ENCODE measurements around the gene SLIT1. TPM values are rescaled to one million over a fixed set of nuclear protein-coding genes. Genes with fewer than 3 reads are reported as not detected.

SLIT1 gene
- total RNA-seq, 2 donors from 2014 or later: 0.56 to 2.0 TPM

GRCh38 chr10:96988426-96988825 lies 197.3 kb downstream of the SLIT1 start:
- Mint-ChIP-seq H3K36me3 (ENCODE audit: low read depth) (no peaks in the 10 kb centered on the region), H3K27ac (no peak overlapping the region), H3K9me3 (no peaks in the 10 kb centered on the region), H3K4me1 (no peaks in the 10 kb centered on the region), H3K27me3 (no peaks in the 10 kb centered on the region), H3K4me3 (no peak overlapping the region)
- no peak for ATAC-seq (replicated peaks)

DNA sequence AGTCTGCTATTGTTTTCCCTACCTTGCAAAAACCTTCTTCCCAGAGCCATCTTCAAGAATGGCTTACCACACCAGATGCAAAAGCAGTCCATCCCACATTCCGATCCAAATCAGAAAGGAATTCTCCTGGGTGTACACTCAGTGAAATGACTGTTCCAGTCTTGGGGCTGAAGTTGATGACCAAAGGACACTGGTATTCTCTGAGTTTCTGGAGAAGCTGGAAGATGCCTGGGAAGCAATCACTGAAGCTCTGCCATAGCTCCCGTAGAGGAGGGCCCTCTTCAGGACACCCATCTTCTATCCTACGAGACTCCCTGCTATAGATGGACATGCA lies 197.9 kb downstream of the SLIT1 start:
- no peak overlapping the region for H3K4me3 Mint-ChIP-seq
- H3K27ac Mint-ChIP-seq: no peak overlapping the region
- no peak for ATAC-seq (replicated peaks)
- H3K4me1 Mint-ChIP-seq: no peaks in the 10 kb centered on the region
- H3K36me3 Mint-ChIP-seq (ENCODE audit: low read depth): no peaks in the 10 kb centered on the region
- H3K9me3 Mint-ChIP-seq: no peaks in the 10 kb centered on the region
- no peaks in the 10 kb centered on the region for H3K27me3 Mint-ChIP-seq

GRCh38 chr10:96987141-96987841 lies 198.5 kb downstream of the SLIT1 start:
- no peak for ATAC-seq (replicated peaks)
- H3K4me3 Mint-ChIP-seq: no peak overlapping the region

DNA sequence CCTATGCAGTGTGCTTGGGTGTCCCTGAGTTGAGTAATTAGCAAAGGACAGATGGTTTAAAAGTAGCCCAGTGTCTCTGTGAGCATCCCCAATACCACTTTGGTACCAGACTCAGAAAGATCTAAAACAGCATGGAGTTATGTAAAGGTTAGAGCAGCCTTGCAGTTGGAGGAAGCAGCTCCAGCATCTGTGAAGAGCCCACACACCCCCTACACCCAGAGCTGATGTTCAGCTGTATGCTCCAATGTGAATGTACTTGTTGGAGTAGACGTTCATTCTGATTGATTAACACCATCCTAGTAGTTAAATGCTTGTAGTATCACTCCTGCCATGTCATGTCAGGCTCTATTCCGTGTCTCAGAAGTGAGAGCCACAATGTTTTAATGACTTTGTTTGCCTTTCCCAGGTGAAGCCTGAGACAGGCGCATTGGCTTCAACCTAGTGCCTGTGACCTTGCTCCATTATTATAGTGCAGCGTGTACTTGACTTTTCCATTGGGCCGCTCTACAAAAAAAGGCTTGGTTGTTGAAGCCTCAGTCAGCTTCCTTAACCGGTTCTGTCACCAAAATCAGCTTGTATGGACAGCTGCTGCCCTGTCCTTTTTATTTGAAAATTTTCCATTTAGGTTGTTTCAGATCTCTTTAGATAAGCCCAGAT lies 199.4 kb downstream of the SLIT1 start:
- Mint-ChIP-seq H3K27ac (no peak overlapping the region), H3K4me1 (no peaks in the 10 kb centered on the region), H3K9me3 (no peaks in the 10 kb centered on the region), H3K27me3 (no peaks in the 10 kb centered on the region), H3K4me3 (no peak overlapping the region), H3K36me3 (ENCODE audit: low read depth) (peaks cover 12% of the 10 kb centered on the region)
- ATAC-seq (replicated peaks): no peak

More at GRCh38 chr10:96987141-96987841, 198.5 kb downstream of the SLIT1 start:
- Mint-ChIP-seq H3K27me3 (no peaks in the 10 kb centered on the region), H3K4me1 (no peaks in the 10 kb centered on the region), H3K27ac (no peak overlapping the region), H3K36me3 (ENCODE audit: low read depth) (peaks cover 3% of the 10 kb centered on the region), H3K9me3 (no peaks in the 10 kb centered on the region)

DNA sequence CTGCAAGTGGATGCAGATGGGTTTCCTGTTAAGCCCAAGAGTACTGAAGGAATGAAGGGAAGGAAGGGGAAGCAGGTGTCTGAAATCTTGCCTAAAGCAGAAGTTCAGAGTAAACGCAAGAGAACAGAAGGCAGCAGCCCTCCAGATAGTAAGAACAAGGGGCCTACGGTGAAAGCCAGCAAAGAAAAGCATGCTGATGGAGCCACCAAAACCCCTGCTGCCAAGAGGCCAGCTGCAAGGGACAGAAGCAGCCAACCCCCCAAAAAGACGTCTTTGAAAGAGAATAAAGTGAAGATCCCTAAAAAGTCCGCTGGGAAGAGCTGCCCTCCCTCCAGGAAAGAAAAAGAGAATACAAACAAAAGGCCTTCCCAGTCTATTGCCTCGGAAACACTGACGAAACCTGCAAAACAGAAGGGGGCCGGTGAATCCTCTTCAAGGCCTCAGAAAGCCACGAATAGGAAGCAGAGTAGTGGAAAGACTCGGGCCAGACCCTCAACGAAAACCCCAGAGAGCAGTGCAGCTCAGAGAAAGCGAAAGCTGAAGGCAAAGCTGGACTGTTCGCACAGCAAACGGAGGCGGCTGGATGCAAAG lies 201.1 kb downstream of the SLIT1 start:
- Mint-ChIP-seq H3K27me3 (no peaks in the 10 kb centered on the region), H3K4me1 (no peaks in the 10 kb centered on the region), H3K9me3 (no peaks in the 10 kb centered on the region), H3K4me3 (no peak overlapping the region), H3K27ac (no peak overlapping the region), H3K36me3 (ENCODE audit: low read depth) (peaks cover 21% of the 10 kb centered on the region)
- no peak for ATAC-seq (replicated peaks)

- Mint-ChIP-seq H3K27me3 (no peaks in the 10 kb centered on the region), H3K36me3 (ENCODE audit: low read depth) (peaks cover 27% of the 10 kb centered on the region), H3K27ac (no peak overlapping the region), H3K4me1 (peaks cover 13% of the 10 kb centered on the region), H3K4me3 (no peak overlapping the region), H3K9me3 (no peaks in the 10 kb centered on the region)
- ATAC-seq (replicated peaks): no peak
These were observed 203.4 kb downstream of the SLIT1 start for GRCh38 chr10:96982149-96982930.

DNA sequence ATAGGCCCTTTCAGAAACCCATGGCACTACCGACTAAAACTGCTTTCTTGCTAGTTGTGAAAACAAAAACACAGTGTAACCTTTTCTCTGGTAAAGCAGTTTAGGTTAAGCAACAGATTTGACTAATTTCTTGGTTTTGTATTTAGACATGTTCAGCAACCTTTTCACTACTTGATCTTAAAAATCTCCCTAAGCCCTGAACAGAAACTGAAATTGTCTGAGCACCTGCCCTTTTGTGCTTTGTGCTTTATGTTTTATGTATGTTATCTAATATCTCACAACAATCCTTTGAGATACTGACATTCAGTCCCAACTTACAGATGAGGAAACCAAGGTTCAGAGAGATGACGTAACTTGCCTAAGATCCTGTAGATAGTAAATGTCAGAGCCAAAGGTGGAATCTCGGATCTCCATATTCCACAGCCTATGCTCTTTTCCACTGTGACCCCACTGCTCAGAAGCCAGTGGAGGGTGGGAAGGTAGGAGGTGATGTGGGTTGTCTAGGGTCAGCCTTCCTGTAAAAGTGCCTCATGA lies 207.1 kb downstream of the SLIT1 start:
- Mint-ChIP-seq H3K4me3 (peak overlapping the region; percentile 60), H3K36me3 (ENCODE audit: low read depth) (peaks cover 27% of the 10 kb centered on the region), H3K4me1 (peaks cover 13% of the 10 kb centered on the region), H3K27ac (peak overlapping the region; percentile 80), H3K27me3 (no peaks in the 10 kb centered on the region), H3K9me3 (no peaks in the 10 kb centered on the region)
- peak; percentile 96 for ATAC-seq (replicated peaks)

GRCh38 chr10:96975136-96975535 lies 210.6 kb downstream of the SLIT1 start:
- Mint-ChIP-seq H3K36me3 (ENCODE audit: low read depth) (peaks cover 6% of the 10 kb centered on the region), H3K4me3 (no peak overlapping the region), H3K27me3 (no peaks in the 10 kb centered on the region), H3K27ac (no peak overlapping the region), H3K4me1 (peaks cover 13% of the 10 kb centered on the region), H3K9me3 (no peaks in the 10 kb centered on the region)
- ATAC-seq (replicated peaks): no peak

- Mint-ChIP-seq H3K4me1 (peaks cover 13% of the 10 kb centered on the region), H3K9me3 (no peaks in the 10 kb centered on the region), H3K27me3 (no peaks in the 10 kb centered on the region), H3K36me3 (ENCODE audit: low read depth) (peaks cover 6% of the 10 kb centered on the region), H3K27ac (no peak overlapping the region), H3K4me3 (no peak overlapping the region)
- ATAC-seq (replicated peaks): no peak
These were observed 211.7 kb downstream of the SLIT1 start for GRCh38 chr10:96973809-96974747.

DNA sequence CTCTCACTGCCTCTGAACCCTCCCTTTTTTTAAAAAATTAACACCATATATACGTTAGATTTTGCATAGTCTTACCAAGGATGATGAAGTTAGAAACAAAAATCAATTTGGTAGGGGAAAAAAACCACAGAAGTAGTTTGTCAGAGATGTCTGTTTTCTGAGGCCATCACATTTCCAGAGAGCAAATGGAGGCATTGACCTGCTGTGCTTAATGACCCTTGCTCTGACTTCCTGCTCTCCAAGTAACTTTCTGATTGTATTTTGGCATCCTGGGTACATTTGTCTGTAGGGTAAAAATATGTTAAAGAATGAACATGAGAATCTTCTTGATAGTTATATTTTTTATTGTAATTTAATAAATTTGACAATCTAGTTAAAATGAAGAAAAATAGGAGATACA lies 213.5 kb downstream of the SLIT1 start:
- Mint-ChIP-seq H3K27me3 (no peaks in the 10 kb centered on the region), H3K4me3 (no peak overlapping the region), H3K9me3 (no peaks in the 10 kb centered on the region), H3K27ac (no peak overlapping the region), H3K4me1 (no peaks in the 10 kb centered on the region), H3K36me3 (ENCODE audit: low read depth) (no peaks in the 10 kb centered on the region)
- no peak for ATAC-seq (replicated peaks)

- Mint-ChIP-seq H3K27ac (no peak overlapping the region), H3K27me3 (no peaks in the 10 kb centered on the region)
- ATAC-seq (replicated peaks): no peak
These were observed 214.4 kb downstream of the SLIT1 start for GRCh38 chr10:96971324-96971723.

GRCh38 chr10:96968682-96969423 lies 216.9 kb downstream of the SLIT1 start:
- Mint-ChIP-seq H3K36me3 (ENCODE audit: low read depth) (no peaks in the 10 kb centered on the region), H3K4me3 (no peak overlapping the region), H3K27me3 (no peaks in the 10 kb centered on the region), H3K4me1 (no peaks in the 10 kb centered on the region), H3K27ac (no peak overlapping the region), H3K9me3 (no peaks in the 10 kb centered on the region)
- ATAC-seq (replicated peaks): no peak

More at GRCh38 chr10:96971324-96971723, 214.4 kb downstream of the SLIT1 start:
- no peak overlapping the region for H3K4me3 Mint-ChIP-seq
- no peaks in the 10 kb centered on the region for H3K9me3 Mint-ChIP-seq
- H3K4me1 Mint-ChIP-seq: no peaks in the 10 kb centered on the region
- H3K36me3 Mint-ChIP-seq (ENCODE audit: low read depth): no peaks in the 10 kb centered on the region

GRCh38 chr10:96967847-96968246 lies 217.9 kb downstream of the SLIT1 start:
- Mint-ChIP-seq H3K27me3 (no peaks in the 10 kb centered on the region), H3K36me3 (ENCODE audit: low read depth) (no peaks in the 10 kb centered on the region), H3K4me3 (no peak overlapping the region), H3K27ac (no peak overlapping the region), H3K4me1 (no peaks in the 10 kb centered on the region), H3K9me3 (no peaks in the 10 kb centered on the region)
- no peak for ATAC-seq (replicated peaks)
